ENCODE results near the gene CAPS. TPM values are rescaled to one million over a fixed set of nuclear protein-coding genes. Genes with fewer than 3 reads are reported as not detected.
A peak's percentile ranks its signal among the peaks of the same experiment; 100 is the strongest.

CAPS gene
- total and polyA plus RNA-seq, 12 donors = 7.1 to 146 (median 19.2) TPM

DNA sequence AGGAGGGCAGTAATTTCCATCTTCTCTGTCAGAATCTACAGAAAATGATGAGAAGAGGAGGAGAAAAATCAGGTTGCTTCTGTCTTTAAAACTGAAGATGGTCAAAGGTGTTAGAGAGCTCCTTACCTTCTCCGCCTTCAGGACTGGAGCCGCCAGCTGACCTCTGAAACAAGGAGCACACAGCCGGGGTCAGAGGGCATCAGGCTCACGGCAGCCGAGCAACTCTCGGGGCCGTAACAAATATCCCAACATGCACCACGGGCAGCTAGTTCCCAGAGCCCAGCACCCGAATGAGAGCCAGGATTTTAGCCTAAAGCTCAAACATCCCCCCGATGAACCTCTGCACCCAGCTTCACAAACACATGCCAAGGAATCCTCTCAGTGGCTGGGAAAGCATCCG is 27.6 kb downstream of the CAPS start:
- Histone ChIP-seq H3K9me3 (replicated peaks in 1 of 3) (no peaks in the 10 kb centered on the region), H3K36me3 (replicated peaks in 1 of 2) (peaks cover 0 to 28% of the 10 kb centered on the region in 2 donors), H3K27me3 (no peaks in the 10 kb centered on the region), H3K27ac (peak overlapping the region in 1 of 5 donors; percentile 11), H3K4me3 (no peak overlapping the region), H3K4me1 (replicated peaks in 1 of 2) (peaks cover 0 to 17% of the 10 kb centered on the region in 2 donors)
- intact Hi-C loops (cut with DNase I) = no loop called here
- DNase-seq = no peak
- WGBS, 4 donors = 75 to 97% (median 80%) methylated on average over 7 to 11 of the region's 11 CpGs
- TF ChIP-seq, protein P1, sequence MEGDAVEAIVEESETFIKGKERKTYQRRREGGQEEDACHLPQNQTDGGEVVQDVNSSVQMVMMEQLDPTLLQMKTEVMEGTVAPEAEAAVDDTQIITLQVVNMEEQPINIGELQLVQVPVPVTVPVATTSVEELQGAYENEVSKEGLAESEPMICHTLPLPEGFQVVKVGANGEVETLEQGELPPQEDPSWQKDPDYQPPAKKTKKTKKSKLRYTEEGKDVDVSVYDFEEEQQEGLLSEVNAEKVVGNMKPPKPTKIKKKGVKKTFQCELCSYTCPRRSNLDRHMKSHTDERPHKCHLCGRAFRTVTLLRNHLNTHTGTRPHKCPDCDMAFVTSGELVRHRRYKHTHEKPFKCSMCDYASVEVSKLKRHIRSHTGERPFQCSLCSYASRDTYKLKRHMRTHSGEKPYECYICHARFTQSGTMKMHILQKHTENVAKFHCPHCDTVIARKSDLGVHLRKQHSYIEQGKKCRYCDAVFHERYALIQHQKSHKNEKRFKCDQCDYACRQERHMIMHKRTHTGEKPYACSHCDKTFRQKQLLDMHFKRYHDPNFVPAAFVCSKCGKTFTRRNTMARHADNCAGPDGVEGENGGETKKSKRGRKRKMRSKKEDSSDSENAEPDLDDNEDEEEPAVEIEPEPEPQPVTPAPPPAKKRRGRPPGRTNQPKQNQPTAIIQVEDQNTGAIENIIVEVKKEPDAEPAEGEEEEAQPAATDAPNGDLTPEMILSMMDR (IDR thresholded peaks at IDR 0.05) = no peak
- no peak for TF ChIP-seq POLR2A (IDR thresholded peaks at IDR 0.05)

GRCh38 chr19:5943045-5943444 is 29.0 kb downstream of the CAPS start:
- Histone ChIP-seq H3K4me3 (no peak overlapping the region), H3K4me1 (replicated peaks in 1 of 2) (peaks cover 0 to 31% of the 10 kb centered on the region in 2 donors), H3K27ac (peak overlapping the region in 1 of 5 donors; percentile 3), H3K36me3 (replicated peaks in 1 of 2) (peaks cover 0 to 25% of the 10 kb centered on the region in 2 donors), H3K27me3 (no peaks in the 10 kb centered on the region), H3K9me3 (replicated peaks in 1 of 3) (no peaks in the 10 kb centered on the region)
- no peak for DNase-seq
- intact Hi-C loops (cut with DNase I) = no loop called here
- WGBS, 4 donors = 66 to 84% (median 74%) methylated on average over 10 of the region's 10 CpGs
- TF ChIP-seq POLR2A (IDR thresholded peaks at IDR 0.05) = no peak
- TF ChIP-seq, protein P1 (IDR thresholded peaks at IDR 0.05) = no peak

- intact Hi-C loops (cut with DNase I) = no loop called here
- TF ChIP-seq, protein P1 (IDR thresholded peaks at IDR 0.05) = no peak
- TF ChIP-seq POLR2A (IDR thresholded peaks at IDR 0.05) = no peak
- H3K27ac ChIP-seq = peak overlapping the region in 2 of 5 donors; percentile 3 to 33
- WGBS, 4 donors = 54 to 75% (median 66%) methylated on average over 6 to 10 of the region's 10 CpGs
- no peaks in the 10 kb centered on the region for H3K9me3 ChIP-seq (replicated peaks in 1 of 3)
- H3K4me3 ChIP-seq = no peak overlapping the region
- peaks cover 0 to 36% of the 10 kb centered on the region in 2 donors for H3K4me1 ChIP-seq (replicated peaks in 1 of 2)
- no peaks in the 10 kb centered on the region for H3K27me3 ChIP-seq
- peaks cover 0 to 25% of the 10 kb centered on the region in 2 donors for H3K36me3 ChIP-seq (replicated peaks in 1 of 2)
- no peak for DNase-seq
Observed at GRCh38 chr19:5943623-5944022, 29.6 kb downstream of the CAPS start.

DNA sequence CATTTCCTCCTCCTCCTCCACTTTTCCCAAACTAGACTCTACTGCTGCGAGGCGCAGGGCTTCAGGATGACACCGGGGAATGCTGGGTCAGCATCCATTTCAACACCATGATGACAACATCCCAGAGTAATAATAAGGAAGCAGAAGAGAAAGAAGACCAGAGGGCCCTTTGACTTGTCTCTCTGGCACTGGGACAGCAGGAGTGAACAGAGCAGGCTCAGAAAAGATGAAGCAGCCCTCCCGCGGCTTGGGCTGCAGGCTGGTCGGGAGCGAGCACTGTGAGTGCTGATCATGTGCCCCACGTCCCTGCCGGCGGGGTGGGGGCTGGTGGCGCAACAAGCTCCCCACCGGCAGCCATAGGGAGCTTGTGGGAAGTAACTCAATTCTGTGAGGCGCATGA is 33.4 kb downstream of the CAPS start:
- no peaks in the 10 kb centered on the region for H3K9me3 ChIP-seq (replicated peaks in 1 of 3)
- peaks cover 5 to 74% of the 10 kb centered on the region in 2 donors for H3K4me1 ChIP-seq (replicated peaks in 1 of 2)
- WGBS, 4 donors = 44 to 74% (median 53%) methylated on average over 8 to 13 of the region's 13 CpGs
- TF ChIP-seq, protein P1 (IDR thresholded peaks at IDR 0.05) = no peak
- no peak for TF ChIP-seq POLR2A (IDR thresholded peaks at IDR 0.05)
- peaks cover 0 to 9% of the 10 kb centered on the region in 2 donors for H3K36me3 ChIP-seq (replicated peaks in 1 of 2)
- H3K27ac ChIP-seq = peak overlapping the region in 4 of 5 donors; percentile 25 to 80 (median 63)
- DNase-seq = peak; percentile 56 to 85 (median 69)
- intact Hi-C loops (cut with DNase I) = no loop called here
- no peak overlapping the region for H3K4me3 ChIP-seq
- no peaks in the 10 kb centered on the region for H3K27me3 ChIP-seq
